Measurements from ENCODE around the gene PNMA8C.
"Not testable (repeated sequence)": the region's sequence is repeated elsewhere in the genome, so short reads cannot be mapped to it uniquely, and the experiment has no call there.

The PNMA8C gene

GRCh38 chr19:46390121-46390858, 38.4 kb downstream of the PNMA8C start:
- no peak for DNase-seq (ENCODE audit: low read depth in 2 of 2)

- DNase-seq (ENCODE audit: low read depth in 2 of 2), result no peak
These were observed 40.2 kb downstream of the PNMA8C start for GRCh38 chr19:46388311-46389095.

GRCh38 chr19:46387713-46388130, 41.0 kb downstream of the PNMA8C start:
- DNase-seq (ENCODE audit: low read depth in 2 of 2), result no peak

GRCh38 chr19:46386996-46387712, 41.6 kb downstream of the PNMA8C start:
- no peak for DNase-seq (ENCODE audit: low read depth in 2 of 2)

GRCh38 chr19:46386151-46386550, 42.6 kb downstream of the PNMA8C start:
- DNase-seq (ENCODE audit: low read depth in 2 of 2), result no peak

GRCh38 chr19:46385636-46386035, 43.1 kb downstream of the PNMA8C start:
- no peak for DNase-seq (ENCODE audit: low read depth in 2 of 2)

DNA sequence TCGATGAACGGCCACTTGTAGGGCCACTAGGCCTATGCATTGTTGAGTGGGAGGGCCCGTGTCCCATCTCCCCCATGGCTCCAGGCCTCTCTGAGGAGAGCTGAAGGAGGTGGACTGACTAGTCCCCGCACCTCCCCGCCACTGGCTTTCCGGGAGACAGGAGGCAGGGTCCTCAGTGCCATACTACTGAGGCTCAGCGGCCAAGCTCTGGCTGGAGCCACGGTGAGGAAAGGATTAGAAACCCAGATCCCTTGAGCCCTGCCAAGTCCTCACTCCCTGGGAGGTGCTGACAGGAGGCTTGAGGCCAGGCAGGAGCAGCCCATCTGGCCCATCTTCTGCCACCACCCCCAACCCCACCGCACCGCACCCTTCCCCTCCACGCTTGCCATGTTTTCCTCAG, 44.3 kb downstream of the PNMA8C start:
- no peak for DNase-seq (ENCODE audit: low read depth in 2 of 2)

DNA sequence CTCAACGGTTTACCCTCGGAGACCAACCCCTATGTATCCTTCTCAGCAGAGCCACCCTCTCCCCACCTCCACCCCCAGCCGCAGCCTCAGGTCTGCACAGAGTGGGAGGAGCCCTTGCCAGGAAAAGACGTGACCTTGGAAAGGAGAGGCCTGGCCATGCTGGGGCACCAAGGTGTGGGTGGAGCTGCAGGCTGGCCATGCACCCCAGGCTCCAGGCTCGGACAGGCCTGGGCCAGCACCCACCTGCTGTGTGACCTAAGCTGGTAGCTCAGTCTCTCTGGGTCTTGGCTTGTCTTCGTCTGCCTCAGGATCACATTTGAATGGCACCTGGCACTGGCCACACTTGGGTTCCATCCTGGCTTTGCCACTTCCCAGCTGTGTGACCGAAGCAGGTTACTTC, 44.9 kb downstream of the PNMA8C start:
- no peak for DNase-seq (ENCODE audit: low read depth in 2 of 2)

DNA sequence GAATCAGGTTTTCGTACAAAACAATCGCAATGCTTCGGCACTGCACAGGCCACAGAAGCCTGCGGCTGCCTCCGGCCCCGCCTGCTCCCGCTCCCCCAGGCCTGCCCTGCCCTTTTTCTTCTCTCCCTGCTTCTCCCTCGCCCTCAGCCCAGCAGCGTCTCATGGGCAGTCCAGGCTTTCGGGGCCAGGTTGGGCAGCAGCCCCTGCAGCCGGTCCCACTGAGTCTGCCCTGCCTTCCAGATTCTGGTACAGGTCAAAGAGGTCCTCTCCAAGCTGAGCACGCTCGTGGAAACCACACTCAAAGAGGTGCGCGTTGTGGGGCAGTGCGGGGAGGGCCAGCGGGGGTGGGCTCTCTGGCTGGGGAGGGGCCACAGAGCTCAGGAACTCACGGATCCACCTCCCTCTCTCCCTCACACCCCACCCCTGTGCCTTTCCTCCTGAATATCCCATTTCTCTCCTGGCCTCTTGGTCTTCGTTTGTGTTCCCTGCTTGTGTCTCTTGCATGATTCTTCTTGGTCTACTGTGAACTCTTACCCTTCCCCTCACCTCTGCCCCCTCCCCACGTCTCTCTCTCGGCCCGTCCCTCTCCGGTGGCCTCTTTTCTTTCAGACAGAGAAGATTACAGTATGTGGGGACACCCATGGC, 45.4 kb downstream of the PNMA8C start:
- DNase-seq (ENCODE audit: low read depth in 2 of 2), result no peak

- DNase-seq (ENCODE audit: low read depth in 2 of 2), result no peak
These were observed 46.9 kb downstream of the PNMA8C start for GRCh38 chr19:46381756-46382345.

GRCh38 chr19:46381346-46381745, 47.4 kb downstream of the PNMA8C start:
- no peak for DNase-seq (ENCODE audit: low read depth in 2 of 2)

GRCh38 chr19:46380690-46381089, 48.0 kb downstream of the PNMA8C start:
- no peak for DNase-seq (ENCODE audit: low read depth in 2 of 2)

- DNase-seq (ENCODE audit: low read depth in 2 of 2), result no peak
These were observed 50.5 kb downstream of the PNMA8C start for GRCh38 chr19:46378268-46378667.

DNA sequence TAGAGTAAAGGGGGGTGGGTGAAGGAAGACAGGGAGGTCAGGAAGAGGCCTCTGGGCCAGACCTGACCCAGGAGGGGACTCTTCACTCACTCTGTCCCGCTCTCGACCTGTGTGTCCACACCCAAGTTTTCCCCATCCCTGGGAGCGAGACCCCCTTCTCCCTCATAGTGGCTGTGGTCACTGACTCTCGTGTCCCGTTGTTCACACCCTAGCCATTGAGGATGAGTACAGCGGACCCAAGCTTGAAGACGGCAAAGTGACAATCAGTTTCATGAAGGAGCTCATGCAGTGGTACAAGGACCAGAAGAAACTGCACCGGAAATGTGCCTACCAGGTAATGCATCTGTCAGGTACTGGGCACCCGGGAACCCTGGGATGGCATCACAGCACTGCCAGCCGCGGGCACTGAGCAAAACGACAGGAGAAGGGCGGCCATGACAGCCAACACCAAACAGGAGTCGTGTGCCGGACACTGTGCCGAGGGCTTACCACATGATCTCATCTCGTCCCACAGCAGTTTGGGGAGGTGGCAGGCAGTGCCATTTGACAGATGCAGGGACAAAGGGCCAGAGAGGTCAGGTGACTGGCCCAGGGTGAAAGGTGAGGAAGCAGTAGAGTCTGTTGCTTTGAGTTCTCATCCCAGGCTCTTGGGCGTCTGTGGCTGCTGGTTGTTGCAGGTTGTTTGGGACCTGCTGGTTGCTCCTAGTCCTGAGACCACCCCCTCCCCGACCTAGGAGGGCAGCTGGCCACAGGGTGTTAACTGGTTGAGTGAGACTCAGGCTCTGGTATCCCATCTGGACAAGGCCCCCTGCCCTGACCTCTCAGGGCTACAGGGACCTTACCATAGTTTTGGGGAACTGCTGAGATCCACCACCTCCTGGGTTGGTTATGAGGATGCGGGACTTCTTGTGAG, 52.2 kb downstream of the PNMA8C start:
- DNase-seq (ENCODE audit: low read depth in 2 of 2), result no peak

DNA sequence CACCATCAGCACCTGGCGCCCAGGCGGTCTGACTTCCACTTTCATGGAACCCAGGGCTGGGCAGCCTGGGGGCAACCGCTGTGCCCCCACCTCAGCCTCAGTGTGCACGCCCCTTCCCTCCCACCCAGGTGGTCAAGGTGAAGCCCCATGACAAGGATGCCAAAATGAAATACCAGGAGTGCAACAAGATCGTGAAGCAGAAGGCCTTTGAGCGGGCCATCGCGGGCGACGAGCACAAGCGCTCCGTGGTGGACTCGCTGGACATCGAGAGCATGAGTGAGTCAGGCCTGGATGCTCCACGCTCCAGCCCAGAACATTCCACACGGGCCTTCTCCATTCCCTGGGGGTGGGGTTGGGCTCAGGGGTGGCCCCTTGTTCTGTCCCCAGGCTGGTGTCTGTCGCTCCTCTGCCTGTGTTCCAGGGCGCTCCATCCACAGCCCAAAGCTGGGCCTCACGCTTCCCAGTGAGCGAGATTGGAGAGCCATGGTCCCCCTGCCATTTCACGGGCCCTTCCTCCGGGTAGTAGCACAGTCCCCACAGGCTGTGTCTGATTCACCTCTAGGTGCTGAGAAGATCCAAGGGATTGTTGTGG, 53.2 kb downstream of the PNMA8C start:
- not testable (repeated sequence) for DNase-seq (ENCODE audit: low read depth in 2 of 2)

Data from stimulated activated CD4-positive, alpha-beta T cell treated with anti-CD3 and anti-CD28 coated beads, Interleukin-15, amount 100 ng/mL, for 48 hours (primary cell).